ENCODE results near the gene PFN2. TPM values are rescaled to one million over a fixed set of nuclear protein-coding genes. Genes with fewer than 3 reads are reported as not detected.

PFN2 gene
- total and polyA plus RNA-seq, 2 donors (not counting 1 experiment from before 2014, with no cell fraction given), result 343 to 627 TPM

DNA sequence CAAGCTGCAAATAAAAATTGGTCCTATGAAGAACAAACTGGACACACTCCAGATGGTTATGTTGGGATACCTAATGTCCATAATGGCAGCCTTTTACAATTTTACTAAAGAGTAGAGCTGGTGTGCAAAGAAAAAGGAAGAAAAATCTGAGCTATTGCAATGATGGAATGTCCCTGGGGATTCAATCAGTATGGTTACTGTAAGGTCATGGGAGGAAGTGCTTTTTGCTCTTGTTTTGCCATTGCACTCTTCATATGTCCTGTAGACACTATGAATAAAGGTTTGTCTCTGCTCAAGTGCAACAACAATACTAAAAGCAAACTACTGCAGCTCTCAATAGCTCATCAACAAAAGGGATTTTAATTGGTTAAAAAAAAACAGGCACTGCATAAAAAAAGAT is 5.4 kb downstream of the PFN2 start:
- Histone ChIP-seq H3K9ac (ENCODE audit: insufficient read depth, low read length) (no peak overlapping the region), H3K9me3 (ENCODE audit: control insufficient read depth, insufficient read depth, low read depth, low read length) (no peaks in the 10 kb centered on the region), H3K79me2 (ENCODE audit: control insufficient read depth, insufficient read depth, low read length) (peaks cover 89% of the 10 kb centered on the region), H3K36me3 (ENCODE audit: control insufficient read depth, insufficient read depth, low read length) (peaks cover 3% of the 10 kb centered on the region), H2AFZ (ENCODE audit: low read length) (no peak overlapping the region), H3K4me3 (replicated peaks in 1 of 4; ENCODE audit: control extremely low read depth in 1 of 4, insufficient read depth in 1 of 4, low read depth in 3 of 4, low read length in 4 of 4) (no peak overlapping the region), H3K27ac (ENCODE audit: insufficient read depth, low read length) (no peak overlapping the region), H4K20me1 (ENCODE audit: control insufficient read depth, extremely low read depth, insufficient read depth, low read length) (no peaks in the 10 kb centered on the region), H3K27me3 (ENCODE audit: control insufficient read depth, insufficient read depth, low read length) (no peaks in the 10 kb centered on the region), H3K4me2 (ENCODE audit: extremely low read depth, insufficient read depth, low read length) (no peak overlapping the region), H3K4me1 (ENCODE audit: control insufficient read depth, extremely low read depth, insufficient read depth, low read length) (peaks cover 16% of the 10 kb centered on the region)
- TF ChIP-seq CTCF (conservative IDR thresholded peaks at IDR 0.05 in 1 of 2, IDR thresholded peaks at IDR 0.05 in 1 of 2; ENCODE audit: low read depth in 1 of 2, low read length in 2 of 2) (no peak), EZH2 (IDR thresholded peaks at IDR 0.05; ENCODE audit: low read length, missing control alignments) (no peak)
- DNase-seq (ENCODE audit: low read depth in 2 of 2), result peak in 1 of 2 donors; percentile 19

DNA sequence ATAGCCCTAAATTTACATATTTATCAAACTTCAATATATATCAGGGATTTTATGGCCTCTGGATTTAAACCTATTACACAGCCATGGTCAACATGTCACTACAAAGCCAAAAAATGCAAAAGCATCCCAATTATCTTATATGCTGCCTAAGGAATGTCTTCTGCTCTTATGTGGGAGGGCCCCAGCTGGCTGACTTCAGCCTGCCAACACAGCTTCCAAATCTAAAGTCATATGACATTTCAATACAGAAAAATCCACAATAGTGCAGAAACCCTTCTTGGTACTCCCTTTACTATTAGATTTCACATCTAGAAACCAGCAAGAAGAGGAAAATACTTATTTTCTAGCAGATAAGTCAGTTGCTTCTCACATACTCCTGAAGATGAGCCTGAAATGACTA is 6.4 kb downstream of the PFN2 start:
- H3K27ac ChIP-seq (ENCODE audit: insufficient read depth, low read length), result no peak overlapping the region
- H2AFZ ChIP-seq (ENCODE audit: low read length), result no peak overlapping the region
- H3K4me1 ChIP-seq (ENCODE audit: control insufficient read depth, extremely low read depth, insufficient read depth, low read length), result peaks cover 16% of the 10 kb centered on the region
- peak; percentile 50 to 57 for DNase-seq (ENCODE audit: low read depth in 2 of 2)
- H3K9me3 ChIP-seq (ENCODE audit: control insufficient read depth, insufficient read depth, low read depth, low read length), result no peaks in the 10 kb centered on the region
- no peak overlapping the region for H3K4me3 ChIP-seq (replicated peaks in 1 of 4; ENCODE audit: control extremely low read depth in 1 of 4, insufficient read depth in 1 of 4, low read depth in 3 of 4, low read length in 4 of 4)
- no peak overlapping the region for H3K4me2 ChIP-seq (ENCODE audit: extremely low read depth, insufficient read depth, low read length)
- H3K27me3 ChIP-seq (ENCODE audit: control insufficient read depth, insufficient read depth, low read length), result no peaks in the 10 kb centered on the region
- peaks cover 81% of the 10 kb centered on the region for H3K79me2 ChIP-seq (ENCODE audit: control insufficient read depth, insufficient read depth, low read length)
- no peaks in the 10 kb centered on the region for H4K20me1 ChIP-seq (ENCODE audit: control insufficient read depth, extremely low read depth, insufficient read depth, low read length)
- H3K9ac ChIP-seq (ENCODE audit: insufficient read depth, low read length), result no peak overlapping the region
- peaks cover 3% of the 10 kb centered on the region for H3K36me3 ChIP-seq (ENCODE audit: control insufficient read depth, insufficient read depth, low read length)
- TF ChIP-seq CTCF (conservative IDR thresholded peaks at IDR 0.05 in 1 of 2, IDR thresholded peaks at IDR 0.05 in 1 of 2; ENCODE audit: low read depth in 1 of 2, low read length in 2 of 2) (no peak), EZH2 (IDR thresholded peaks at IDR 0.05; ENCODE audit: low read length, missing control alignments) (no peak)

DNA sequence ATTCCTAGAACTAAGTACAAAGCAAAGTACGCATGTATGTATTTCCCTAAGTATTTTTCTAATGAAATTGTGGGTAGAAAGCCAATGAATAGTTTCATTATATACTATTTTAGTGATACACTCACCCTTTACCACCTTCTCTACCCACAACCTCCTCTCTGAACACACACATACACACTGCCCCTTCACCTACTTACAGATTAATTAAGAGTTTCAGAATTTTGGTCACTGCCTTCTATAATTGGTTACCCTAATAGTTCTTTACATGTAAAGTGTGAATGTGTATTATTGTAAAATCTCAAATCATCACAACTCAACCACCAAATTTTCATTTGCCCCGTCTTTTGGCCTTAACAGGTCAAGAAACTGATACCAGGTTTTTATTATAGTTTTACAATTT is 7.2 kb downstream of the PFN2 start:
- H3K27me3 ChIP-seq (ENCODE audit: control insufficient read depth, insufficient read depth, low read length), result no peaks in the 10 kb centered on the region
- H3K9me3 ChIP-seq (ENCODE audit: control insufficient read depth, insufficient read depth, low read depth, low read length), result no peaks in the 10 kb centered on the region
- no peak for DNase-seq (ENCODE audit: low read depth in 2 of 2)
- H3K4me3 ChIP-seq (replicated peaks in 1 of 4; ENCODE audit: control extremely low read depth in 1 of 4, insufficient read depth in 1 of 4, low read depth in 3 of 4, low read length in 4 of 4), result no peak overlapping the region
- no peak overlapping the region for H2AFZ ChIP-seq (ENCODE audit: low read length)
- H3K4me2 ChIP-seq (ENCODE audit: extremely low read depth, insufficient read depth, low read length), result no peak overlapping the region
- peaks cover 3% of the 10 kb centered on the region for H3K36me3 ChIP-seq (ENCODE audit: control insufficient read depth, insufficient read depth, low read length)
- TF ChIP-seq CTCF (conservative IDR thresholded peaks at IDR 0.05 in 1 of 2, IDR thresholded peaks at IDR 0.05 in 1 of 2; ENCODE audit: low read depth in 1 of 2, low read length in 2 of 2), result no peak
- TF ChIP-seq EZH2 (IDR thresholded peaks at IDR 0.05; ENCODE audit: low read length, missing control alignments), result no peak
- no peak overlapping the region for H3K27ac ChIP-seq (ENCODE audit: insufficient read depth, low read length)
- peaks cover 16% of the 10 kb centered on the region for H3K4me1 ChIP-seq (ENCODE audit: control insufficient read depth, extremely low read depth, insufficient read depth, low read length)
- peaks cover 75% of the 10 kb centered on the region for H3K79me2 ChIP-seq (ENCODE audit: control insufficient read depth, insufficient read depth, low read length)
- H3K9ac ChIP-seq (ENCODE audit: insufficient read depth, low read length), result no peak overlapping the region
- H4K20me1 ChIP-seq (ENCODE audit: control insufficient read depth, extremely low read depth, insufficient read depth, low read length), result no peaks in the 10 kb centered on the region

Measured in fibroblast of lung (primary cell).